Measurements from ENCODE around the gene XCR1. TPM values are rescaled to one million over a fixed set of nuclear protein-coding genes. Genes with fewer than 3 reads are reported as not detected.

The XCR1 gene
- total RNA-seq, 1 donor from 2014 or later: not detected

DNA sequence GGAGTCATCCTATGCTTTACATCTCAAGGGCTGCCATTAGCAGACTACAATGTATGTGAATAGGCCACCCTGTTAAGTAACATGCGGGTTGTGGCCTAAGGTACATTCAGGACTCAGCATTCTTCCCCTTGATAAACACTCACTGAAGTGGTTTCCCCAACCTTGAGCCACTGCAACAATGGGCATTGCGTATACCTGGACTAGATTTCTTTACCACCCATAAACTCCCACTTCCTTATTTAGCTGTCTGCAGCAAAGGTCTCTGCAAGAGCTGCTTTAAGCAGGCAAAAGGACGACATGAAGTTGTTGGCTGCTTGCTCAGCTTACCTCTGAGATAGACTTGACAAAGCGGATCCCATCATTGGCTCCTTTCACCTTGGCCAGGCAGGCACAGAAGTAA is 47.9 kb downstream of the XCR1 start:
- H3K4me3 Mint-ChIP-seq: no peak overlapping the region
- no peaks in the 10 kb centered on the region for H3K9me3 Mint-ChIP-seq
- no peaks in the 10 kb centered on the region for H3K27me3 Mint-ChIP-seq (ENCODE audit: low read depth)
- TF ChIP-seq, protein P1, sequence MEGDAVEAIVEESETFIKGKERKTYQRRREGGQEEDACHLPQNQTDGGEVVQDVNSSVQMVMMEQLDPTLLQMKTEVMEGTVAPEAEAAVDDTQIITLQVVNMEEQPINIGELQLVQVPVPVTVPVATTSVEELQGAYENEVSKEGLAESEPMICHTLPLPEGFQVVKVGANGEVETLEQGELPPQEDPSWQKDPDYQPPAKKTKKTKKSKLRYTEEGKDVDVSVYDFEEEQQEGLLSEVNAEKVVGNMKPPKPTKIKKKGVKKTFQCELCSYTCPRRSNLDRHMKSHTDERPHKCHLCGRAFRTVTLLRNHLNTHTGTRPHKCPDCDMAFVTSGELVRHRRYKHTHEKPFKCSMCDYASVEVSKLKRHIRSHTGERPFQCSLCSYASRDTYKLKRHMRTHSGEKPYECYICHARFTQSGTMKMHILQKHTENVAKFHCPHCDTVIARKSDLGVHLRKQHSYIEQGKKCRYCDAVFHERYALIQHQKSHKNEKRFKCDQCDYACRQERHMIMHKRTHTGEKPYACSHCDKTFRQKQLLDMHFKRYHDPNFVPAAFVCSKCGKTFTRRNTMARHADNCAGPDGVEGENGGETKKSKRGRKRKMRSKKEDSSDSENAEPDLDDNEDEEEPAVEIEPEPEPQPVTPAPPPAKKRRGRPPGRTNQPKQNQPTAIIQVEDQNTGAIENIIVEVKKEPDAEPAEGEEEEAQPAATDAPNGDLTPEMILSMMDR (conservative IDR thresholded peaks at IDR 0.05): no peak
- peaks cover 7% of the 10 kb centered on the region for H3K36me3 Mint-ChIP-seq (ENCODE audit: low read depth)
- H3K27ac Mint-ChIP-seq (ENCODE audit: unreplicated experiment): no peak overlapping the region
- no peaks in the 10 kb centered on the region for H3K4me1 Mint-ChIP-seq
- DNase-seq (ENCODE audit: low read depth, low spot score): no peak

DNA sequence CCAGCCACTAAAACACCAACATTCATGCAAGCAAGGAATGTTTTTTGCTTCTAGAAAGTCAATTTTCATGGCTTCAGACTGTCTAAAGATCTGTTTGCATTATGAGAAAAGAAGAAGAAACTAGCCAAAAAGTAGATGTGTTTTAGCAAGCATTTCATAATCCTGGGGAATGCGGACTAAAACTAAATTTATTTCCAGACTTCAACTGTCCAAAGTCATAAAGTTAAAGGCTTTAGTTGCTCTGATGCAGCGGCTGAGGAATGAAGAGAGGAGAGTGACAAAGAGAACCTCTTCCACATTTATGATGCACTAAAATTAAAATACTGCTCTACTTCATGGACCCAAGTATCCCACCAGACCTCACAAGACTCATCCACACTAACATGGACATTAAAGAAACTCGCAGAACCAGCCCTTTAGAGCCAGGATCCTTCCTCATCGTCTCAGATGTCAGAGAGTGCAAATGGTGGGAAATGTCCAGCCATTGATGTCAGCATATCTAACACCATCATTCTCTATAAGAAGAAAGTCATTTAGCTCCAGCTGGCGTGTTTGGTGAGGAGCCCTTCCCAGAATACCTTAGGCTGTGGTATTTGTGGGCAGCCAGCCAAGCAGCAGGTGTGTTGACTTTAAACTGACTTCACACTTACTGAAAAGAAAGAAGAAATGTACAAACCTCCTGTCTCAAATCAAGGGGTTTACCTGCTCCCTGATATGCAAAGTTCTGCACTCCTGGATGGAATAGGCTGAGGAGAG is 49.1 kb downstream of the XCR1 start:
- TF ChIP-seq, protein P1 (conservative IDR thresholded peaks at IDR 0.05): no peak

DNA sequence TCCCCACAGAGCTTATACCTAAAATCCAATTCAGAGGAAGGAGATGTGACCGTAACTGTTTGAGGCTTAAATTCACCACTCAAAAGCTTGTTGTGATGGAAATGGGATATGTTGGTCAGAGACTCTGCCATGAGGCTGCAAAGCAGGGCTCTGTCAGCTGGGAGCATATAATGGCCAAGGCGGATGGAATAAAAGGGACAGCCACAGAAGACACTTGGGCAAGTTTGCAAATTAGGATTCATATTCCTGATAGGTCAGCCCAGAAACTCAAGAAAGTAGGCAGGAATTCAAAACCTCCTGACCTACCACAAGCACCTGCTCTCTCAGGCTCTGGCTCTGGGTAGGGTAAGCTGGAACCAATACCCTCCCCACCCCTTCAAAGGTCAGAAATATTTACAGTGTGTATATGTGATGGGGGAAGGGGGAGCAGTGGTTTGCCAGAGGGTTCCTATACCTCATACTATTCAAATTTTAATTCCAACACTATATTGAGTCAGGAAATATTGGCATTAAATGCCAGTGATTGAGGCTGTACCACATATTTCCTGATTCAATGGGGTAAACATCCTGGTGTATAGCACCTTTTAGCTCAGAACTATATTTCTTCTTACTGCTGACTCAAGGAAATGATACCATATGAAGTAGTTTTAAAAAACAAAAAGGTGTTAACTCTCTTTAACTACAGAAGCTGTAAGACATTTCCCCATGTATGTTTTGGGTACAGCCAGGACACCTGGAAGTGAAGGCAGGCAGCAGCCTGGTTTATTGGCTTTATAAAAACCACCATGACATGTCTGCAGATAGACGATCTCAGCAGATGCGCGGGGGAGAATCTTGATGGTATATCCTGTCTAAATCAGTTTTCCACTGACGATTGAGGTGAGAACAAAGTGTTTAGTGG is 50.8 kb downstream of the XCR1 start:
- TF ChIP-seq, protein P1 (conservative IDR thresholded peaks at IDR 0.05): no peak
- H3K4me3 Mint-ChIP-seq: no peak overlapping the region
- H3K27ac Mint-ChIP-seq (ENCODE audit: unreplicated experiment): no peak overlapping the region
- H3K27me3 Mint-ChIP-seq (ENCODE audit: low read depth): no peaks in the 10 kb centered on the region
- no peaks in the 10 kb centered on the region for H3K4me1 Mint-ChIP-seq
- H3K36me3 Mint-ChIP-seq (ENCODE audit: low read depth): peaks cover 7% of the 10 kb centered on the region
- no peak for DNase-seq (ENCODE audit: low read depth, low spot score)
- H3K9me3 Mint-ChIP-seq: no peaks in the 10 kb centered on the region

More for the DNA sequence above, 49.1 kb downstream of the XCR1 start:
- H3K9me3 Mint-ChIP-seq: no peaks in the 10 kb centered on the region
- H3K4me3 Mint-ChIP-seq: no peak overlapping the region
- no peaks in the 10 kb centered on the region for H3K27me3 Mint-ChIP-seq (ENCODE audit: low read depth)
- H3K4me1 Mint-ChIP-seq: no peaks in the 10 kb centered on the region
- peak overlapping the region; percentile 57 for H3K27ac Mint-ChIP-seq (ENCODE audit: unreplicated experiment)
- H3K36me3 Mint-ChIP-seq (ENCODE audit: low read depth): peaks cover 7% of the 10 kb centered on the region
- DNase-seq (ENCODE audit: low read depth, low spot score): no peak

DNA sequence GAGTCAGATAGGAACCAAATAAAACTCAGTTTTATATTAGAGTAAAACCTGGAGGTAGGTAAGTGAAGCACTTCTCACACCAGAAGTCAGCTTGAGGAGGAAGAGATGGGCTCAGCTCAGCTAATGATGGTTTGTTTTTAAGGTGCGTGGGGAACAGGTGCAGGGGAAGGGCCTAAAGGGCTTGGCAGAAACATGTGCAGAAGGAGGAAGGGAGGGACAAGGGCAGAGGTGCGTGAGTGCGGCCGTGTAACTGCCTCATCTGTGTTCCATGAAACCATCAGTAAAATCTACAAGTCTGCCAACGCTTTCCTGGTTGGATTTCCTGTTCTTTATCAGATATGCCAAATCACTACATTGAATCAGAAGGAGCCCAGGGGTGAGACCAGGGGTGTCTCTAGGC is 51.6 kb downstream of the XCR1 start:
- TF ChIP-seq, protein P1 (conservative IDR thresholded peaks at IDR 0.05): no peak
- H3K4me3 Mint-ChIP-seq: no peak overlapping the region
- no peak for DNase-seq (ENCODE audit: low read depth, low spot score)
- H3K36me3 Mint-ChIP-seq (ENCODE audit: low read depth): peaks cover 7% of the 10 kb centered on the region
- no peaks in the 10 kb centered on the region for H3K4me1 Mint-ChIP-seq
- no peaks in the 10 kb centered on the region for H3K27me3 Mint-ChIP-seq (ENCODE audit: low read depth)
- no peak overlapping the region for H3K27ac Mint-ChIP-seq (ENCODE audit: unreplicated experiment)
- H3K9me3 Mint-ChIP-seq: no peaks in the 10 kb centered on the region

DNA sequence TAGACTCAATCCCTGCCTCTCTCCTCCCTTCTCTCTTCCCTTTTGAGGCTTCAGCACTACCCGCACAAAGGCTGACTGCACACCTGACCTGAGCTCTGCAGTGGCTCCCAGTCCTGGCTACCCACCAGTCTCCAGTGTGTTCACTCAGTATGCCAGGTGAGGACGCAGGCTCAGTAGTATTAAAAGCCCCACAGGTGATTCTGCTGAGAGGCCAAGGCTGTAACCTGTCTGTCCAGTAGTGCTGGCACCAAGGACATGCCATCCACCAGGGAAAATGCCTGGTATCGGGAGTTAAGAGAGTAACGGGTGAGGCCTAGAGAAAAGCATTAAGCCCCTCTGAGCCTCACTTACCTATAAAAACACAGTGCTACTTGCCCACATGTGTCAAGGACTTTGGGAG is 52.6 kb downstream of the XCR1 start:
- peaks cover 7% of the 10 kb centered on the region for H3K36me3 Mint-ChIP-seq (ENCODE audit: low read depth)
- H3K4me3 Mint-ChIP-seq: no peak overlapping the region
- H3K27me3 Mint-ChIP-seq (ENCODE audit: low read depth): no peaks in the 10 kb centered on the region
- TF ChIP-seq, protein P1 (conservative IDR thresholded peaks at IDR 0.05): no peak
- no peaks in the 10 kb centered on the region for H3K4me1 Mint-ChIP-seq
- H3K27ac Mint-ChIP-seq (ENCODE audit: unreplicated experiment): no peak overlapping the region
- H3K9me3 Mint-ChIP-seq: no peaks in the 10 kb centered on the region
- no peak for DNase-seq (ENCODE audit: low read depth, low spot score)

Measured in neural crest cell (in vitro differentiated cells).